Kidney capillary endothelial cell (primary cell): ENCODE measurements around the gene SUB1.
"Not testable (repeated sequence)": the region's sequence is repeated elsewhere in the genome, so short reads cannot be mapped to it uniquely, and the experiment has no call there.

ENCODE experiments used
- DNase-seq: peaks from one replicate; pipeline ENCODE4 v3.0.0-alpha.2; 2018; ENCODE audit warnings: low spot score

SUB1 gene

DNA sequence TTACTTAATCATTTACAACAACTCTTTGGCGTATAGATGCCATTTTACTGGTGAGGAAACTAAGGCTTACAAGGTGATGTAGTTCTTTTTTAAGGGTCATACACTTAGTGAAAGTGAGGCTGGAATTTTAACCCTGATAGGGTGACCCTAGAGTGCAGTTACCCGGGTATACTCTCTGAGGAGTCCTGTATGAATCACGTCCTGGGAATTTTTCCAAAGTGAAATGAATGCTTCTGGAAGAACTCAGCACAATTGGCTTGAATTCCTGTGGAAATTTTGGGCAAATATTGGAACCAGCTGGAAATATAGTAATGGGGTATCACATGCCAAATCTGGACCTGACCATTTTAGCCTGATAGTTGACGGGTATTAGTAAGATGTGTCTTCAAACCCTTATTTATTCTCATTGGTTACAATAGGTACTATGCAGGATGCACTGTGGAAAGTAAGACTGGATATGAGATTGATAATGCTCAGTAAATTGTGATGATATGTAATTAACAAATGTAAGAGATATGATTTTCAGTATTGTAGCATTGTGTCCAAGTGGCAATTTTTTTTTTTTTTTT, 14.8 kb downstream of the SUB1 start:
- peak; percentile 53 for DNase-seq

DNA sequence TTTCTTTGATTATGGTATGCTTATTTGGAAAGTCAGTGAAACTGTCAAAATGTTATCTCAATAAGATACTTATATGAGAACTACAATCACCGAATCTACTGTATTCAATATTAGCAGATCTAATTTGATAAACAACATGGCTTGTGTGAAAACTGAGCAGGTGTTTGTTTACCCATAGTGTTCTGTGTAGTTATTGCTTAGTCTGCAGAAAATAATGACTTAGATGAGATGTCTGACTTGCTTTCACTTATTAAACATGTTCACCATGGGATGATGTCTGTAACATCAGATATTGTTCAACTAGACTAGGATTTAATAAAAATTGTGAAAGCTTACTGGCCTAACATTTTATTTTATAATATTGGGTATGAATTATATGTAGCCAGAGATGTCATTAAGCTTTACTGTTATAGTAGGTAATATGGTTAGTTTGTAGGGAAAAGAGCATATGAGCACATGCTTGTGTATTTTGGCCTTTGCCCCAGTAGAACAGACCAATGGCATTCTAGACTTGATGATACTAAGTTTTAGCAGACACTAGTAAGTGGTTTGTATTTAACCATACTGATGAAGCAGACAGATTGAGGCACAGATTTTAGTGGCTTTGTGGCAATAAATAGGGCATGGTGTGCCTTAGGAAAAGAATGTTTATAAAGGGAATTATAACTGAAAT, 16.4 kb downstream of the SUB1 start:
- DNase-seq = no peak

DNA sequence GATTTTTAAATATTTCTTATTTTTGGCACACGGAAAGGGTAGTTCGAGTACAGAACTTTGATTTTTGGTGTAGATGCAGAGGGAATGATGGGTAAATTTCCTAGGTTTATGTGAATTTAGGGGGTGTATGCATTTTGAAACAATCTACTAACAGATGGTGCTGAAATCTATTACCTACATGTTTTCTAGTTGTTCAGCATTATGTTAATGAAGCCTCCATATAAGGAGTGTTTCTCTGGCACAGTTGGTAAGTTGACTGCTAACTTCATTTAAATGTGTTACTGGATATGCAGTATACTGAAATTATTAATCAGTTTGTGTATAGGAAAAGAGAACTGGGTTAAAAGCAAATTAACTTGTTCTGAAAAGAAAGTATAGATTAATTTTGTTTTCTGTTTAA, 17.5 kb downstream of the SUB1 start:
- DNase-seq = no peak

DNA sequence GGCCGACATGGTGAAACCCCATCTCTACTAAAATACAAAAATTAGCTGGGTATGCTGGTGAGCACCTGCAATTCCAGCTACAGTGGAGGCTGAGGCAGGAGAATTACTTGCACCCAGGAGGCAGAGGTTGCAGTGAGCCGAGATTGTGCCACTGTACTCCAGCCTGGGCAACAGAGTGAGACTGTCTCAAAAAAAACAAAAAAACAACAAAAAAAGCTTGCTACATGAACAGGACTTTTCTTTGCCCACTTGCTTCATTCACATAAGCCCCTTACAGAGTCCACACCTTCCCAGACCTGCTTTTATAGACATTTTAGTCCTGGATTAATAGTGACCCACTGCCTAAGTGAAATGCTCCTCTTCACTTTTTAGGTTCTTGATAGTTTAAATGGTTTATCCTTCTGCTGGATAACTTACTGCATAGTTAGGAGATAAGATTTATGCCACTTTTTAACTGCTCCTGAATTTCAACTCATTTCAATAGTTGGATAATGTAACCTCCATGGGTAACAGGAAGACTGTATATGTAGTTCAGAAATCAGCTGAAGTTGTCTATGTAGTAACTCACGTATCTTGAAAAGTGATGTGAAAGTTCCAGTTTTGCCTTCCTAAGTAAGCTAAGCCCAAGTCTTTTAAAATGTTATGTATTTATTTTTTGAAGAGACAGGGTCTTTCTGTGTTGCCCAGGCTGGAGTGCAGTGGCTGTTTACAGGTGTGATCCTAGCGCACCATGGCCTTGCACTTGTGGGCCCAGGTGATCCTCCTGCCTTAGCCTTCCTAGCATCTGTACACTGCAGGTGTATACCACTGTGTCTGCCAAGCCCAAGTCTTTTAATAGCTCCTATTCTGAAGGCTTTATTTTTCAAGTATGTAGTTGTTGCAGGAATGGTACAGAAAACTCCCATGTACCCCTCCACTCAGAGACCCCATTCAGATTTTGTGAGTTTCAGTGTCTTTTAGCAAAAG, 19.7 kb downstream of the SUB1 start:
- no peak for DNase-seq

DNA sequence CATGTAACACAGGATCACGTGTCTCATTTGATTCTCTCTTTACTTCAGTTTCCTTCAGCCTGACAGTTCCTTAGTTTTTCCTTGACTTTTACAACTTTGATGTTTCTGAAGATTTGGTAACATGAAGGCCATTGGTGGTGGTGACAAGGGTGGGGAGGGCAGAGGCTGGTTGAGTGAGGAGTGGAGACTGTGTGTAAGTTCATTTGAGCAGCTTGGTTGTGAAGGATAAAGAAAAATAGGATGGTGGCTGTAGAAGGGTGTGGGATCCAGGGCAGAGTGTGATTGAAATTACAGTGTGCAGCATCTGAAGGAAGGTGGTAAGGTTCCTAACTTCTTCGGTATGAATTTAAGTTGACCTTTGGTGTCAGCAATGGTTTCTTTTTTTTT, 20.4 kb downstream of the SUB1 start:
- no peak for DNase-seq

DNA sequence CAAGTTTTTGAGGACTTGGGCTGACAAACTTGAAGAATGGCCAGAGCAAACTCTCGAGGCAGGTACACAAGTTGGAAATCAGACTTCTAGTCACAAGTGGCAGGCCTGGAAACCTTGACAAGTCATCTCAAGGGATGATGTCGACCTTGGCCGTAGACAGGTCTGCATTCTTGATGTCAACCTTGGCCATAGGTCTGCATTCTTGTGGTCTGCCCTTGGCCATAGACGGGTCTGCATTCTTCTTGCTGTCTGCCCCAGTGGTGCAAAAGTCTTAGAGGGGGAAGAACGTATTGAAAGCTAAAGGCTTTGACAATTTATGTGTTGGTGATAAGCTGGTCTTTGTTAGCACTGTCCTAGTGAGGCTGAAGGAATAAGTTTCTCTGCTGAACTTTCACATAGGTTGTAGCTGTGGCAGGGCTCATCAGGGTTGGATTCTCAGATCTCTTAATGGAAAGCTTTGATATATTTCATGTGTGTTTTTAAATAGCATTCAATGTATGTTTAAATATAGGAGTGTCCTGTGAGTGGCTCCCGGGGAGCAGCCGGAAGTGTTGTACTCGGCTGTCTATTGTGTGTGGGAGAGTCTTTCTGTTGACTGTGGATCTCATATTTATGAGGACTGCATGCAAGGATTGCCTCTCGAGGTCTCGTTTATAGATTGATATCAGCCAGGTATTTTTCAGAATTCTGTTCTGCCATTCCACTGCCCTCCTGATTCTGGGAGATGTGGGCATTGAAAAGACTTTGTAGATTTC, 27.0 kb downstream of the SUB1 start:
- no peak for DNase-seq

DNA sequence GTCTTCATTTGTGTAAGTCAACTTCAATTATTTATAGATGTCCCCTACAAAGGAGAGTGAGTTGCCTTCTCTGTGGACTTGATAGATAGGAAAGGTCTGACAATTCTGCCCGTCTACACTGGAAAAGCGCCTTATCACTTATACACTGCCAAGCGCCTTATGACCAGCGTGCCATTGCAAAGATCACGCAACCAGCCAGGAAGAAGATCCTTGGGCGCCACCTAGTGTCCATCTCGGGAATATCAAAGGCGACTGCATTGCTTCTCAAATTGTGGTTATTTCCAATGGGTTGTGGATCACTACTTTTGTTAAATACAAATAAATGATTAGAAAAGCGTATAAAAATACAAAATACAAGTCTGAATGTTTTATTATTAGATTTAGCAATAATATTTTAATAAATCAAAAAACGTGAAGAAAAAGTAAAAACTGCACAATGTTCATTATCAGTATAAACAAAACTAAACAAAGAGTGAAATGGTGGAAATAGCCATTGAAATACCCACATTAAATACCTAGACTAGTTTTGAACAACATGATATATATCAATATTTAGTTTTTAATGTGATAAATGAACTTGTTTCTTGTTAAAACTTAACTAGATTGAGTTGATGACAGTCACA, 27.8 kb downstream of the SUB1 start:
- DNase-seq = peak; percentile 69

DNA sequence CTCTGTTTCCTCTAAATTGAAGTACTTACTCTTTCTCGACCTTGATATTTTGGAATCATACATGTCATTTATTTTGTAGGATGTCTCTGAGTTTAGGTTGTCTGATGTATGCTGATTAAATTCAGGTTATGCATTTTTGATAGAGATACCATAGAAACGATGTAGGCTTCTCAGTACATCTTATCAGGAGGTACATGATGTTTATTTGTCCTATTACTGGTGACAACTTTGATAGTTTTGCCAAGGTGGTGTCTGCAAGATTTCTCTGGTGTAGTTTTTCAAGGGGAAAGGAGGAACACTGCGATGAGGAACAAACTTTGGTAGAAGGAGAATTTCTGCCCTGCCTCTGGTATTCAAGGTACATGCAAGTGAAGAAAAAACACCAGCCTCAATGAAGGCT, 29.9 kb downstream of the SUB1 start:
- no peak for DNase-seq

DNA sequence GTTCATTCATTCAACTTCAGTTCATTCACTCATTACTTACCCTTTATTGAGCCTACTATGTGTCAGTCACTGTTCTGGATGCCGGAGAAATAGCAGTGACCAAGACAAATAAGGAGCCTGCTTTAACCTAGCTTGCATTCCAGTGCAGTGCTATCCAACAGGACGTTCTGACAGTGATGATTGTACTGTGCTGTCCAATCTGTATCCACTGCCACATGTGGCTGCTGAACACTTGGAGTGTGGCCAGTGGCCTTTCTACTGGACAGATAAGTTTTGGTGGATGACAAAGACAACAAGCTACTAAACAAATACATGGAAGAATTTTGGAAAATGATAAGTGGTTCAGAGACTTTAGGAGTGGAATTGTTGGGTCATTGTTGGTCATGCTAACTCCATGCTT, 33.6 kb downstream of the SUB1 start:
- no peak for DNase-seq

DNA sequence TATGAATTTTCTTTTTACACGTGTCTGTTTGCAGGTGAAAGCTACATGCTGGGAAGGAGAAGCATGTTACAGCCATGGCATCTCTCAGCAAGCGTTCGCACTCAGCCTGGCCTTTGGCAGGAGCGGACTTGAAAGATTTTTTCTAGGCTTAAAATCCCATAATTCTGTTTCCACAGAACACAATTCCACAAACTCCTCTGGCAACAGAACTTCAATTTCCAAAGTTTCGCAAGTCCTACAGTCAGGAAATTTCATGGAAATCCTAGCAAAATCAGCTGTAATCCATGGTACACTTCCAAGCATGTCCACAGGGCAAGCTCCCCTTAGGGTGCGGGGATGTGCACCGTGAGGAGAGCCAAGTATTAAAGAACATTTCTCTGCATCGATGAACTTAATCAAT, 35.9 kb downstream of the SUB1 start:
- DNase-seq = no peak

DNA sequence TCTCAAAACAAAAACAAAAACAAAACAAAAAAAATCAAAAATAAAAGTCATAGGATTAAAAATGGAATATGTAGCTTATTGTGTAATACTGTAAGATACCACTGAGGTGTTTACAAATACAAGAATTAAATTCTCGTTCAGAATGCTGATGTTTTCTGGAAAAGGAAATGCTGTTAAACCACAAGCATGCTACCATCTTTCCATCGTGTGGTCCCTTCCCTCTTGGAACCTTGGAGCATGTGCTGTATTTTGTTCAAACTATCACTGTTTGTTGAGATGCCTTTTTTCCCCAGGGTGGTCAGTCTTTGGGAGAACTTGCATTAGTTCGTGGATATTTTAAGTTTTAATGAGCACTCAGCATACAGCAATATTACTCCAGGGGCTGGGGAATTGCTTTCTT, 39.7 kb downstream of the SUB1 start:
- no peak for DNase-seq

DNA sequence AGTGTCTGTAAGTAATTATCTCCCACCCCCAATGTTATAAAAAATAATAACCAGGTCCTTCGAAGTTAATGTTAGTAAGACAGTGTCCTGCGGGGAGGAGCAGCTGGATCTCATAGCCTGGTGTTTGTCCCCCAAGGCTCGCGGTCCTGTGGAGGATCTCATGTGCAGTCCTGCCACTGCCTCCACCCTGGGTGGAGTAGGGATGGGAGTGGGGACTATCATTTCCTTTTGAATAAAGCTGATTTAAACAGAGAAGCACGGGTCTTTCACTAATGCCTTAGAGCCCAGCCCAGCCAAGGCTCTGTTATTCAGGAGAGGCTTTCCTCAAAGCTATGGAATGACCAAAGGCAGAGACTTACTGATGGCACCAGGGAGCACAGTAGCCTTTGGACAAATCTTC, 40.2 kb downstream of the SUB1 start:
- no peak for DNase-seq

DNA sequence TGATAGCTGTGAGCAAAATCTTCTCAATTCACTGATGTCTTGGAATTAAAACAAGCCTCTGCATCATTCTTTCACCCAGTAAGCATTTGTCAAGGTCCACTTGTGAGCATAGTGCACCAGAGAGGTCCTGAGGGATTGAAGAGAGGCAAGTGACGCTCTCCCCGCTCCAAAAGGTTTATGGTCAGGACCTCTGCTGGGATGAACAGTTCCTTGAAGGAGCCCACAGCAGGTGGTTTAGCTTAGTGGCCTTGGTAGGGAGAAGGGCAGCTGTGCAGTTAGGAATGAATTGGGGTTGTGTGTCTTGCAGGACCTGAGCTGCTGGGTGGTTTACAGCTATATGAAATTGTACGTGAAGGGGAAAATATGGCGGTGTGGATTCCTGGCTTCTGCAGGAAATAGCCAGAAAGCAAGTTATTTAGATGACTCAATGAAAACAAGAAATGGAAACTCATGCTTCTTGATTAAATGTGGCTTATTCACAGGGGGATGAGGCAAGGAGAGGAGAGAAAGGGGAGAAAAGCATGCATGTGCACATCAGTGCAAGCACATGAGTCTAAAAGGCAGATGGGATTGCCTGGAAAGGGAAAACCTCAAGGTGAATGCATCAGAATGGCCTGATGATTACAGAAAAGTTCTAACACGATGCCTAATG, 42.0 kb downstream of the SUB1 start:
- DNase-seq = no peak

DNA sequence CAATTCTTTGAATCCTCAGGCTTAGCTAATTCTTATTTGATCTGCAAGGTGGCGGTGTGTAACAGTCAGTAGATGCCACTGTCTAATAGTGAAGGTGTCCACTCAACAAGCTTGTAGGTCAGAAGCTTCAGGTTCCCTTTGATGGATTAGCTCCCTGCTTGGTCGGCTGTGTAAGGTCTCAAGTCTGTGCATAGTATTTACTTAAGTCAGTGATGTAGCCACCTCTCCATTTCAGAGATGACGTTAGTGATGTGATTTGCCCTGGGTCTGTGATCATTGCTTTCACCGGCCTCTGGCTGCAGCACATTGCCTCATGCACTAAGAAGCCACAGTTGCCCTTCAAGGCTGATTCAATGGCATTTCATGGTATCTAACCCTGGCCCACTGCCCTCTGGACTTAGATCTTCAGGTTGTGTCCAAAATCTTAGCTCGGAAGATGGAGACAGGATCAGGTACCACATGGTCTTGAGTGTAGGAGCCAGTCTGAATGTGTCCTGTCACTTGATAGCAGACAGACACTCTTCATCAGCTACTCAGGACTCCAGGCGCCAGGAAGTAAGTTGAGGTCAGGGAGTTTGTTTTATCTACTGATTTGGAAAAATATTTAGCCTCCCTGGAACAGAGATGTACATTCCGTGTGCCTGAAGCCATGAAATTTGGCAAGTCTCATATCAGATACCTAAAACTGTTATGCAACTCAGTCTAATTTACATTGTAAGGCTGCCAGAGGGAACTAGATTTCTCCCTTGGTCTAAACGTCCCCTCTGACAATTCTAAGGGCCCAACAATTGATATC, 42.9 kb downstream of the SUB1 start:
- no peak for DNase-seq

DNA sequence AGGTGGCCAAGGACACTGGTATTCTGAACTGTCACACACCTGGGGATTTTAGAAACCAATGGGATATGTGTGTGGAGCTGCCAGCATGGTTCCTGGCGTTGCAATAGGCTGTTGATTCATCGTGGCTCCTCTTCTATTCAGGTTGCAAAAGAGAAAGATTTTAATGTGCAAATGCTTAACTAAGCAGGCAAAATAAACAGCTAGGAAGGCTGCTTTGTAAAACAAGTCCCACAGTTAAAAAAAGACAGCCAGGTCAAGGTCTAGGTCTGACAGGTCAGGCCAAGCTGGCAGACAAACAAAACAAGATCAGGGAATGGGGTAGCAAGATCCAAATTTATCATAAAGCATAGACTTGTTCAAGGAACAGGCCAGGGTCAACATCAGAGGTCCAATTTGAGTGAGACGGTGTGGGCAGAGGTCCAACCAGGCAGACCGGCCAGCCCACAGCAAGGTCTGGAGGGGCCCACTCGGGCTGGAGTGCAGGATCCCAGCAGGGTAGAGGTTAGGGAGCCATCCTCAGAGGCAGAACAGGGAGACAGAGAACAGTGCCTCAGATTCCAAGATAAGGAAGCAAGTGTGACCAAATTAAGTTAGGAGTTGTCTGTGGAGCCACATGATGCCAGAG, 45.6 kb downstream of the SUB1 start:
- no peak for DNase-seq

DNA sequence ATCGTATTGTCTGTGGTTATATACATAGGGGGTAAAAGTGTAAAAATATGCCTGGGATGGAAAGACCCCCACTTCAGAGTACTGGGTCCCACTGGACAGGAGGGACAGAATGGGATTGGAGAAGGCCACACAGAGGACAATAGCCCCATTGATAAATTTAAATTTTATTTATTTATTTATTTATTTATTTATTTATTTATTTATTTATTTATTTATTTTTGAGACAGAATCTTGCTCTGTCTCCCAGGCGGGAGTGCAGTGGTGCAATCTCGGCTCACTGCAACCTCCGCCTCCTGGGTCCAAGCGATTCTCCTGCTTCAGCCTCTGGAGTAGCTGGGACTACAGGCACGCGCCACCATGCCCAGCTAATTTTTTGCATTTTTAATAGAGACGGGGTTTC, 47.7 kb downstream of the SUB1 start:
- DNase-seq = not testable (repeated sequence)

DNA sequence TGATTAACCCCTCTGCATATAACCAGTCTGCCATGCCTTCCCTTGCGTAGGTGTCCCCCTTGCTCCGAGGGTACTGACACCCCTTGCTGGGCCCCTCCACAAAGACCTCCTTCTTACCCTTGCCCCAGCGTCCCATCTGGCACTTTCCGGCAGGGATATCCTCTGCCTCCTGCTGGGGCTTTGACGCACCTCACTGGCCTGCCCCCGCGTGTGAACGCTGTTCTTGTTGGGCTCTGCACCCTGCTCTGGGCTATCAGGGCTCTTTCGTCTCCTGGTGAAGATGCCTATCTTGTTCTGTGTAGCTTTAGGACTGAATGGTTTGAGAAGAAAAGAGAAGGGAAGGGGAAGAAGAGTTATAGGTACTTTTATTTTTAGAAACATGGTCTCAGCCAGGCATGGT, 53.0 kb downstream of the SUB1 start:
- no peak for DNase-seq

DNA sequence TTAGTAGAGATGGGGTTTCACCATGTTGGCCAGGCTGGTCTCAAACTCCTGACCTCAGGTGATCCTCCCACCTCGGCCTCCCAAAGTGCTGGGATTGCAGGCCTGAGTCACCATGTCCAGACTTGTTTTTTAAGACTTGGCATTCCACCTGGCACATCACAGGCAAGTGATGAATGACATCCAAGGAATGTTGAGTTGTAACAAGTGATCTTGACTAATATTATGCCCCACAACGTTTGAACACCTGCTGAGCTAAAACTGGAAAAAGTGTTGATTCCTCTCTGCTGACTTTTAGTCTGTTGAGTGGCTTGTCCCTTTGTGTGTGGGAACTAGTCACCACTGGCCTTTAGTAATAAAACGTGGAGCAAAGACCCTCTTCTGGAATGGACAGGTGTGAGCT, 54.6 kb downstream of the SUB1 start:
- DNase-seq = no peak

DNA sequence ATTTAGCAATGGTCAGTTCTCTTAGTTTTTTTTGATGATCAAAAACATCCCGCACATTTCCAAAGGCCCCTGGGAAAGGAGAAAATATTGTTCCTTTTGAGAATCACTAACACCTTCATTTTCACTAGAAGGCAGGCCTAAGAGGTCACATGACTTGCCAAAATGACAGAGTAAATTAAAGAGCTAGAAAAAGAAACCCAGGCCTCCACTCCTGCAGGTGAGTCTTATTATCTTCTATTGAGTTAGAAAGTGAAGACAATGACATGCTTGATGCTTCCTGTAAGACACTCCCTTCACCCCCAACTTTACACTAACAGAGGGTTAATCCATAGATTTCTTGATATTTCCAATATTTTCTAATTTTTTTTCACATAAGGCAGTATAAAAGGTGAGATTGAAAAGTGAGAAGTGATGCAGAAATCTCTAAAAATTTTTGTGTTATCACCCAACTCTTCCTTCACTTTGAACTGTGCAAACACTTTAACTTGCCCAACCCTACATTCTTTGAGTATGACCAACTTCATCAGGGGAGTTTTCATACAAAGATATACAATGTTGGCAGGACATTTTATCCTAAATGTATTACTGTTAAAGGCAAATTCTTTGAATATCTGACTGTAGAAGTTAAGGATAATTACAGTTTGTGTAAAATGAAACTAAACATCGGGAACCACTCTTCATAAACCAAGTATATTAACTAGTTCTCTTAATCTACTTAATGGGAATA, 57.1 kb downstream of the SUB1 start:
- no peak for DNase-seq

DNA sequence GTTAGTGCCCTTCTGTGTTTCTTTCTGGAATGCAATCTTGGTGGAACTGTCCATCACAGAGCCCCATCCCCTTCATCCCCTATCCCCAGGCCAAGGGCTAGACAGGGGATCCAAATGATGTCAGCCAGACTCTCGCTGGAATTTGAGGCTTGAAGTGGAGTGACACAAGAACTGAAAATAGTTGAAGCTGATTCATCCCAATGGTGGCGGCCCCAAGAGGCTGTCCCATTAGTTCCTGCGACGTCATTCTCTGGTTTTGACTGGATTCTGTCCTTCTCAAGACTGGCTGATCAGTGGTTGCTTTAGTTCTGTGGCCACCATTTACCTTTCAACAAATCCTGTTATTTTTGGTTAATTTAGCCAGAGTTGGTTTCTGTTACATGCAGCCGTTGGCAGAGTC, 59.9 kb downstream of the SUB1 start:
- DNase-seq = no peak
